ENCODE data around the gene PAX3. TPM values are rescaled to one million over a fixed set of nuclear protein-coding genes. Genes with fewer than 3 reads are reported as not detected.

Gene PAX3
- total RNA-seq (not detected), polyA plus RNA-seq (not detected)
- long read RNA-seq, donor 1 = 0 reads
- long read RNA-seq, donor 2 = 0 reads
- long read RNA-seq, donor 3 = 0 reads
- long read RNA-seq, donor 4 = 0 reads
- long read RNA-seq, donor 5 = 0 reads
- long read RNA-seq, donor 6 = 0 reads
- long read RNA-seq, donor 7 = 0 reads
- long read RNA-seq, donor 8 = 0 reads
- long read RNA-seq, donor 9 = 0 reads
- long read RNA-seq, donor 10 = 0 reads

GRCh38 chr2:222298311-222299150 lies at the start of gene PAX3:
Gene PAX3 (minus strand): TSS chr2:222298998. CDS start chr2:222298615, 383 bp downstream.
- 3 to 9% (median 6%) methylated on average over 49 to 63 of the region's 63 CpGs for WGBS, 5 donors
- H3K27me3 ChIP-seq = peaks cover 71 to 100% (median 100%) of the 10 kb centered on the region in 3 donors
- intact Hi-C loops (cut with DNase I; ENCODE audit: low total_unique reads) = no loop called here
- TF ChIP-seq CTCF (IDR thresholded peaks at IDR 0.05) (no peak), POLR2AphosphoS5 (IDR thresholded peaks at IDR 0.05) (no peak), EP300 (IDR thresholded peaks at IDR 0.05) (no peak), POLR2A (IDR thresholded peaks at IDR 0.05) (no peak)
- H3K9me3 ChIP-seq = peaks cover 0 to 28% (median 4%) of the 10 kb centered on the region in 4 donors
- no peak for DNase-seq
- peak within 1 kb of the TSS in 2 of 4 donors; percentile 12 to 37 for H3K4me3 ChIP-seq
- peaks cover 17 to 72% (median 58%) of the 10 kb centered on the region in 4 donors for H3K4me1 ChIP-seq
- H3K36me3 ChIP-seq = no peaks in the 10 kb centered on the region
- no peak within 1 kb of the TSS for H3K27ac ChIP-seq

- intact Hi-C loops (cut with DNase I; ENCODE audit: low total_unique reads) = no loop called here
- TF ChIP-seq CTCF (IDR thresholded peaks at IDR 0.05) = no peak
- TF ChIP-seq POLR2AphosphoS5 (IDR thresholded peaks at IDR 0.05) = no peak
- 81 to 92% (median 87%) methylated on average over 1 of the region's 1 CpG for WGBS, 5 donors
- H3K36me3 ChIP-seq = no peaks in the 10 kb centered on the region
- no peaks in the 10 kb centered on the region for H3K4me1 ChIP-seq
- no peak overlapping the region for H3K27ac ChIP-seq
- H3K27me3 ChIP-seq = no peaks in the 10 kb centered on the region
- no peaks in the 10 kb centered on the region for H3K9me3 ChIP-seq
- no peak for DNase-seq
- no peak overlapping the region for H3K4me3 ChIP-seq
Measured at GRCh38 chr2:222341331-222341730, 42.5 kb upstream of the PAX3 start.

GRCh38 chr2:222338374-222338773 lies 39.6 kb upstream of the PAX3 start:
- intact Hi-C loops (cut with DNase I; ENCODE audit: low total_unique reads) = no loop called here
- no peak overlapping the region for H3K27ac ChIP-seq
- 91 to 100% (median 95%) methylated on average over 1 of the region's 1 CpG for WGBS, 5 donors

GRCh38 chr2:222336931-222337330 lies 38.1 kb upstream of the PAX3 start:
- no peak overlapping the region for H3K27ac ChIP-seq

More at GRCh38 chr2:222338374-222338773, 39.6 kb upstream of the PAX3 start:
- Histone ChIP-seq H3K4me3 (no peak overlapping the region), H3K36me3 (no peaks in the 10 kb centered on the region), H3K4me1 (no peaks in the 10 kb centered on the region), H3K9me3 (peaks cover 0 to 16% (median 6%) of the 10 kb centered on the region in 4 donors), H3K27me3 (no peaks in the 10 kb centered on the region)
- no peak for DNase-seq
- TF ChIP-seq POLR2AphosphoS5 (IDR thresholded peaks at IDR 0.05) (no peak), POLR2A (IDR thresholded peaks at IDR 0.05) (no peak), EP300 (IDR thresholded peaks at IDR 0.05) (no peak), CTCF (IDR thresholded peaks at IDR 0.05) (no peak)

More at GRCh38 chr2:222336931-222337330, 38.1 kb upstream of the PAX3 start:
- Histone ChIP-seq H3K27me3 (no peaks in the 10 kb centered on the region), H3K36me3 (no peaks in the 10 kb centered on the region), H3K4me1 (no peaks in the 10 kb centered on the region), H3K9me3 (peaks cover 0 to 16% (median 6%) of the 10 kb centered on the region in 4 donors), H3K4me3 (no peak overlapping the region)
- TF ChIP-seq EP300 (IDR thresholded peaks at IDR 0.05) (no peak), POLR2AphosphoS5 (IDR thresholded peaks at IDR 0.05) (no peak), POLR2A (IDR thresholded peaks at IDR 0.05) (no peak), CTCF (IDR thresholded peaks at IDR 0.05) (no peak)
- intact Hi-C loops (cut with DNase I; ENCODE audit: low total_unique reads) = no loop called here
- no peak for DNase-seq

All from stomach (tissue), 19 donors.